ENCODE results near the gene PLXNA2.
A peak's percentile ranks its signal among the peaks of the same experiment; 100 is the strongest.

Gene PLXNA2

DNA sequence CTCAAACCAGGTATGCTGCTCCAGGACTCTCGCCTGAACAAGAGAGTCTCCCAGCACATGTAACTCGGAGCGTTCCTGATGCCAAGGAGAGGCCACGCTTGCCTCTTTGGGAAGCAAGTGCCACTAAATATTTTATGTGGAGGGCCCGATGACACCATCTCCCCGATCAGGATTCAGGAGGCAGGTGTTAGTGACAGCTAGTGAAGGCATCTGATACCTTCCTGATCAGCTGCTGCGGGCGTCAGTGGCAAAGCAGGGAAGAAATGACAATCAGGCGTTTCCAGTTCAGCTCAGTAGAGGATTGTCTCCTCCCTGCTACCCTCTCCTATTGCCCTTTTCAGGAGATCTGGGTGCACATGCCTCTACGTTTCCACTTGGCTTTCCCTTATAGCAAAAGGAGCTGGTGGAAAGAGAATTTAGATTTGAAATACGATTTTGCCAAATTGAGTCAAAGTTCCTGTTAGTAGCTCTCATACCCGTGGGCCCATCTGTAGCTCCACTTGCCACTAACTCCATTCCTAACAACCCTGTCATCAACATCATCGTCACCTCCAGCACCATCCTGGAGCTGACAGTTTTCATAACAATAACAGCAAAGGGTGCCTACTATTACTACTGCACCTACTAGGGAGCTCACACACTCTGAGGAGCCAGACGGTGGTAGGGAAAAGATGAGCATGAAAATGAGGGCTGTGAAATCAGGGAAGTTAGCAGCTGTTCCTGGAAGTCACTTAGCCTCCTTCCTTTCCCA is 21.6 kb downstream of the PLXNA2 start:
- DNase-seq: no peak

- DNase-seq: peak; percentile 36
Observed at GRCh38 chr1:208221291-208221622, 22.9 kb downstream of the PLXNA2 start.

DNA sequence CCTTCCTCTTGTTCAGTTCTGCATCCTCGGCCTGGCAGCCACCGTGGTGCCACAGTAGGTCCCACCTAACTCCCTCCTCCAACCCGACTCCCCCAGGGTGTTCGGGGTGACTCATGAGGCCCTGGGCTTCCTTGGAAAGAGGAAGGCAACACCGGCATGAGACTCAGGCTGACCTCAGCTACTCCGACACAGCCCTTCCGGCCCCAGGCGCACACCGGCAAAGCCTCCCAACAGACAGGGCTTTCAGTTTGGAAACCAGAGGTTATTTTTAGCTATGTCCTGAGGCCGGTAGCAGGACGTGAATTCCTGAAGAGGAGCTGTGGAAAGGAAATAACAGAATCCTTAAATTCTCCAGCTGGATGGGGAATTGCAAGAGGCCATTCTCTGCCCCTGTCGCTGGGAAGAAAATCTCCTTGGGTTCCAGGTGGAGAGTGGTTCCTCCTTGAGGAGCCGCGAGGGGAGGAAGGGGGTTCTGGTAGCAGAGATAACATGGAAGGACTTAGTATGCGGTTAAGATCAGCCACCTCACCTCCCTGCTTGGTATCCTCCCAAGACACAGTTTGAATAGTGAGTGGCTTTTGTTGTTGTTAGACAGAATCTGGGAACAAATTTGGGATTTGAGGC is 24.4 kb downstream of the PLXNA2 start:
- DNase-seq: peak; percentile 92

DNA sequence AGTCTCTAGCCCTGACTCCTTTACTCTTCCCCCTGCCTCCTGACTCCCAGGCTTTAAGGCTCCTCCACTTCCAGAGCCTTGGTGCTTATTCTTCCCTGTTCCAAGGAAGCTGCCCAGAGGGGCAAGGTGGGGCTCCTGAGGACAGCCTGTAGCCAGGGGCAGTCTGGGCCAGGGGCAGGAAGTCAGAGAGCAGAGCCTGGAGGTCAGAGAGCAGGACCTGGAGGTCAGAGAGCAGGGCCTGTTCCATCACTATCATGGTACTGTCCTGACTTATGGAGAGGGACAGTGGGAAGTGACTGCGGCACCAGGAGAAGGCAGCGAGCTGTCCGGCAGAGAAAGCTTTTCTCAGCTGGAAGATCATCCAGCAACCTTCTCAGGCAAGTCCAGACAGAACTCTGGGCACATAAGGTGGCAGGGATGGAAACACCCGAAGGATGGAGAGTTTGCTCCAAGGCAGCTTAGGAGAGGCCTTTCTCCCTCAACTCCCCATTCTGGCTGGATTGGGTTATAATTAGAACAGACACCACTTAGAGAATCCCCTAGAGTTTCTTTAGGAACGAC is 25.0 kb downstream of the PLXNA2 start:
- DNase-seq: no peak

GRCh38 chr1:208218237-208219097 is 25.7 kb downstream of the PLXNA2 start:
- no peak for DNase-seq

DNA sequence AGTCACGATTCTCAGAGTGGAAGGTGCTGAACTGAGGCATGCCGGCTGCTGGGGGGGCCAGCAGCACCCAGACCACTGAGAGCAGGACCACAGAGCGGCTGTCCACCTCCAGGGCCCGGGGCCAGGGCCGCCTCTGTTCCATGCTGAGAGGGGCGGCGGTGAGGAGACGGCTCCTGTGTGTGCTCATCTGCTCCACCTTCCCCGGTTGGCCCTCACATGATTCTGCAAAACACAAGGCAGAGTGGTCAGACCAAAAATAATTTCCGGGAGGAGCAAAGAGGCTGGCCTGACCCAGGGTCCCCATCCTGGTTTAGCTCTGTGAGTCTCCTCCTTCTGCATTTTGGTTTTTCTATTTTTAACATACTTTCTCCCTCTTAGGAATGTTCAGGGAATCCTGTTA is 26.4 kb downstream of the PLXNA2 start:
- no peak for DNase-seq

GRCh38 chr1:208216806-208217205 is 27.4 kb downstream of the PLXNA2 start:
- DNase-seq: no peak

DNA sequence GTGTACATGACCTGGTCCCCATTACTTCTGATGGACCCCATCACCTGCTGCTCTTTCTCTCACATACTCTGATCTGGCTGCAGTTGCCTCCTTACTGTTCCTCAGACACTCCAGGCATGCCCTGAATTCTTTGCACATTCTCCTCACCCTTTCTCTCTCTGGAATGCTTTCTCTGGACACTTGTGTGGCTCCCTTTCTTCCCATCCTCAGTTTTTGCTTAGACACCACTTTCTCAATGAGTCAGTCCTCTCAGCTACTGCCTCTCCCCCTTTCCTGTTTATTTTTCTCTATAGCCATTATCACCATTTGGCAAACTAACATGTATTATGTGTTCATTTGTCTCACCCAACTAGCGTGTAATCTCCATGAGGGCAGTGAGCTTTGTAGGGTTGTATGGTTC is 28.1 kb downstream of the PLXNA2 start:
- DNase-seq: no peak

GRCh38 chr1:208215393-208215792 is 28.8 kb downstream of the PLXNA2 start:
- DNase-seq: no peak

GRCh38 chr1:208213786-208214185 is 30.4 kb downstream of the PLXNA2 start:
- peak; percentile 82 for DNase-seq

DNA sequence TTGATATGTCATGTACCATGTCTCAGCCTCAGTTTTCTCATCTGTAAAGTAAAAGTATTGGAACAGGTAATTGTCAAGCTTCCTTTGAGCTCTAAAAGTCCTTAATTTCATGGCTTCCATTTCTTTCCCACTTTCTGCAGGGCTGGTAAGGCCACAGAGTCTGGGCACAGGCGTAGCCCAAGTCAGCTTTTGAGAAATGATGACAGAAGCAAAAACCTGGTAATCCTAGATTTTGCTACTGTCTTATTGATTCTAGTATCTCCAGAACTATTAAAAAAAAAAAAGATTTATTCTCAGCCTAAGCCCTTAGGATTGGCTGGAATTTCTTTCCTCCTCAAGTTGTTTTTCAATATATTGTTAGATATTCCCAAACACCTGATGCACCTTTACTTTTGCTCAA is 31.3 kb downstream of the PLXNA2 start:
- DNase-seq: no peak

GRCh38 chr1:208211921-208212843 is 32.0 kb downstream of the PLXNA2 start:
- DNase-seq: no peak

DNA sequence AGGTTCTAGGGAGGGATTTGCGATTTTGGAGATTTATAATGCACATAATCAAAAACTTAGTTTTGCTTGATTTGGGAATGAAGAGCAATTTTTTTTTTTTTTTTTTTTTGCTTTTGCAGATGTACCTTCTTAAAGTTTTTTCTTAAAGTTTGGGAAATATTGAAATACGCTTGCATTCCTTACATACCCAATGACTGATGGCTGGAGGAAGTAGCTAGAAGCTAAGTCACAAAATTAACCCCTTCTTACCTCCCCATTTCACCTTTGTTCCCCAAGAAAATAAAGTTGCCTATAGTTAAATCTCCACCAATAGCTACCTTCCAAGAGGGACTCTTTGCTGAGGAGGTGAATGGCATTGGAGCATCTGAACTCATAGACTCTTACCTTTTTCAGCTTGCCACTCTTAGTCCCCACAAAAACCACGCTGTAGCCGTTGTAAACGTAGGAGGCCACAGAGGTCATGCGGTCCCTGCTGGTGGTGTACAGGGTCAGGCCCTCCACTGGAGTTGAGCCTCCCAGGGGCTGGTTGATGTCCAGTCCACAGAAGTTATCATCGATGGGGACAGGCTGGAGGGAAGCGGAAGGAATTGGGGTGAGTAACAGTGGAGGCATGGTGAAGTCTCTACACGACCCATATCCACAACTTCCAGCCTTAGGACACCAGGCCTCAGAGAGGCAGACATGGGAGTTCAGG is 34.1 kb downstream of the PLXNA2 start:
- DNase-seq: peak; percentile 17

DNA sequence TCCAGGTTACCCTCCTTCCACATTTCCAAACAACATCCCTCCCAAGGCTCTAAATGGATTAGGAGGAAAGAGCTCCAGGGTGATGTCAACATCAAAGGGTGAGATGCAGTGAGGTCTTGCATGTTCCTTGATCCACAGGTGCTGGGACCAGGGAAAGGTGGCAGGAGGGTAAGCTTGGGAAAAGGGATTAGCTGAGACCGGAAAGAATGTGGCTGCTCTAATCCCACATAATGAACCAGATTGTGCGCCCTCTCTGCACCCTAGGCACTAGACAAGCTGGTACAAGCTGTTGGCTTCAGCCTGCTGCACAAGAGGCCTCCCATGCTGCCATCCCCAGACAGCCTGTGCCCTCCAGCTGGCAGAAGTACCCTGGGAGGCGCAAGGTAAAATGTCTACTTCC is 34.9 kb downstream of the PLXNA2 start:
- no peak for DNase-seq

DNA sequence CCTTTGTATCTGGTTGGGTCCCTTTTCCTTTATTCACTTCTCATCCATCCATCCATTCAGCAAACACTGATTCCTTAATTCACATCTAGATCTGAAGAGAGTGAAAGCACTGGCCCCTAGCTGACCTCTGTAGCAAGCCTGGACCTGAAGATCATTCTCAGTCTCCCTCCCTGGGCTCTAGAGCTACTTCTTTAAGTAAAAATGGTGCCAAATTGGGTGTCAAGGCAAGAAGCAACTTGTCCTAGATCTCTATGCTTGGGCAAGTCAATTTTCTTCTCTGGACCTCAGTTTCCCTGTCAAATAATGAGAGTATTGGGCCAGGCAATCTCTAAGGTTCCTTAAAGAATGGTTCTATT is 36.1 kb downstream of the PLXNA2 start:
- DNase-seq: no peak

DNA sequence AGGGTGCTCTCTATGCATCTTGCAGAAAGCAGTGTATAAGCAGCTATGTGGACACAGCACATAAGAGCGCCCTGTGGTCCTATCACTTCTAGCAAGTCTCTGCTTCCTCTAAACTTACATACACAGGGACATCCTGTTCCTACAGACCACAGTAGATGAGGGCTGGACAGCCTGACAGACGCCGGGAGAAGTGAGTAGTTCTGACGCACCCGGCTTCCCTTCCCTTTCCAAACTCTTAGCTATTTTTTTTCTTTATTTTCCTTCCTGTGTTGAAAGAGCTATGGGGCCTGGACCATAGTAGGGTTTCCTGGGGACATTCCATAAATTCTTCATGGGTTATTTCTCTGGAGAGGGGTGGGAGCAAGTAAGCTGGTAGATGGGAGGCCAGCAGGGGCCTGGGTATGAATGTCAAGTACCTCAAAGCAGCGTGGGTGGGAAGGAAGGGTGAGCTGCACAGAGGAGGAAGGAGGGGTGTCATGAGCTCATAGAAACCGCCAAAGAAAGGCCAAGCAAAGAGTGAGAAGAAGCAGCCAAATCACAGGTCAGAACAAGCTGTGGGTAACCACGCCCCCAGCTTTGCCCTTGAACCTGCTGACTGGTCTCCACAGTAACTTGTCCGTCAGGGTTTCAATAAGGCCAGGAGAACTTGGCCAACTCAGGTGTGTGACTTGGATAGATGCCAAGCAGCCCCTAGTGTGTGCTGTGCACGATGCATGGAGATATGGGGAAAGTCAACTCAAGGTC is 36.6 kb downstream of the PLXNA2 start:
- DNase-seq: no peak

GRCh38 chr1:208206092-208206698 is 38.0 kb downstream of the PLXNA2 start:
- DNase-seq: no peak

DNA sequence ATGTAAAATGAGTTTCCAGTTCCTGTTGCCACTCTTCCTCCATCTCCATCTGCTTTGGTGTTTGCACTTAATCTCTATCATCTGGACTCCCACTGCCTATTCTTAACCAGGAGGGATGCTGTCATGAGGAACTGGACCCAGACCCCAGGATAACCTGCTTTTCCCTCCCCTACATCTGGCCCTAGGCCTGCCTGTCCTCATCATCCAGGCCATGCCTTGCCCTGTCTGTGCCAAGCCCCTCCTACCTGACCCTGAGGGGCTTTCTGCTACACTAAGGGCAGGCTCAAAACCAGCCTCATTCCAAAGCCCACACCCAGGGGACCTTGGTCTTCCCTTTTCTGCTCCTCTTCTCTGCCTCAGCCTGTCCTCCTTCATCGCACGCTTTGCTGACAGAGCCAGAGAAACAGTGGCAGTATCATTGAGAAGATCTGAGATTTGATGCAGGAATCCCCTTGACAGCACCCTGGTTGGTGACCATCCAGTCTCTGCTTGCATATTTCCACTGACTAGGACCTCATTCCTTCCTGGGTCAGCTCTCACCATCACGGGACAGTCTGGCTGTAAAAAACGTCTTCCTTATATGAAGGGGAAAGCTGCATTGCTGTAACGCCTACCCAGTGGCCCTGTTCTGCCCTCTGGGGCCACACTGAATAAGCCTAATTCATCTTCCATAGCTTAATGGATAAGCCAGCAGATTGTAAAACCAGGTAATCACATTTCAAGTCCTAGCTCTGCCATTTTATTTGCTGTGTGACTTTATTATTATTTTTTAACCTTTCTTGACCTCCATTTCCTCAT is 38.8 kb downstream of the PLXNA2 start:
- DNase-seq: no peak

- peak; percentile 14 for DNase-seq
Observed at GRCh38 chr1:208204779-208205178, 39.4 kb downstream of the PLXNA2 start.

Data from OCI-M1 (cell line).